Measurements from ENCODE around the gene ASIP. TPM values are rescaled to one million over a fixed set of nuclear protein-coding genes. Genes with fewer than 3 reads are reported as not detected.

The ASIP gene
- total and polyA plus RNA-seq, 2 of the 13 experiments (the other 11 are each of a cell fraction or from before 2014, with no cell fraction given), result not detected

GRCh38 chr20:34311118-34312023 is 70.1 kb downstream of the ASIP start:
- peak; percentile 100 for DNase-seq (ENCODE audit: low spot score)
- Histone ChIP-seq H3K4me1 (ENCODE audit: insufficient read depth, low read length) (peaks cover 76% of the 10 kb centered on the region), H3K79me2 (ENCODE audit: insufficient read depth, low read length) (no peaks in the 10 kb centered on the region), H2AFZ (ENCODE audit: low read length) (no peak overlapping the region), H4K20me1 (ENCODE audit: insufficient read depth, low read length) (no peaks in the 10 kb centered on the region), H3K4me2 (ENCODE audit: low read depth, low read length) (peak overlapping the region; percentile 93), H3K27me3 (ENCODE audit: control insufficient read depth in 1 of 2, insufficient read depth in 2 of 2, low read length in 2 of 2) (no peaks in the 10 kb centered on the region), H3K27ac (ENCODE audit: extremely low read length, insufficient read depth, low read length) (peak overlapping the region; percentile 56), H3K4me3 (replicated peaks in 1 of 3; ENCODE audit: insufficient read depth in 1 of 3, low read depth in 2 of 3, low read length in 3 of 3) (peak overlapping the region; percentile 53 to 77 (median 54)), H3K36me3 (replicated peaks in 1 of 2; ENCODE audit: control insufficient read depth in 1 of 2, insufficient read depth in 2 of 2, low read length in 2 of 2) (no peaks in the 10 kb centered on the region), H3K9me3 (ENCODE audit: low read length) (no peaks in the 10 kb centered on the region), H3K9ac (ENCODE audit: insufficient read depth, low read depth, low read length) (peak overlapping the region; percentile 46)
- in situ Hi-C loops (cut with HindIII; ENCODE audit: extremely low pct_ligation_motif_present, low pct_unique_long_range_greater_than_20kb) (loop anchor here (5.0 kb wide), 3 partner anchors 51 to 206 kb away; partner anchors contain the start of genes DYNLRB1 and ITCH), intact Hi-C loops (cut with micrococcal nuclease; ENCODE audit: unreplicated experiment) (loop anchor here (1.0 to 5.0 kb wide), 10 partner anchors 8 to 366 kb away; partner anchors contain the start of genes AHCY, ITCH and PIGU)
- ChIA-PET POLR2A (interaction anchor here (0.6 to 5.2 kb wide), 29 partner anchors 8 to 393 kb away, joined by 3 to 144 read pairs (median 6); partner anchors contain the start of genes AHCY, DYNLRB1, EIF2S2 and ITCH), CTCF (ENCODE audit: low intra/inter-chr PET ratio, low total read pairs) (interaction anchor here (0.8 to 4.3 kb wide), 7 partner anchors 12 to 211 kb away, joined by 3 to 32 read pairs (median 13); partner anchors contain the start of gene ITCH)
- BruUV-seq (replicated peaks), result TSS peak; percentile 83
- 2% methylated on average over 43 of the region's 45 CpGs for WGBS (ENCODE audit: low lambda C conversion rate)
- ATAC-seq, result peak; percentile 87
- peak; percentile 95 for FAIRE-seq
- TF ChIP-seq ZNF878 (CRISPR knock-in tag; IDR thresholded peaks at IDR 0.05) (peak; percentile 91), ZSCAN30 (CRISPR knock-in tag; IDR thresholded peaks at IDR 0.05) (0 out of 2 replicates have a peak, but pooled peaks have one; percentile 13), GATAD2A (CRISPR knock-in tag; IDR thresholded peaks at IDR 0.05) (peak; percentile 91), ZNF367 (CRISPR knock-in tag; IDR thresholded peaks at IDR 0.05; ENCODE audit: borderline replicate concordance) (no peak; the same call in 1 of the 2 replicates), ZNF816 (CRISPR knock-in tag; IDR thresholded peaks at IDR 0.05; ENCODE audit: borderline replicate concordance) (no peak; the same call in none of the 2 replicates), MAF1 (CRISPR knock-in tag; IDR thresholded peaks at IDR 0.05; ENCODE audit: borderline replicate concordance) (no peak), ZNF781 (CRISPR knock-in tag; IDR thresholded peaks at IDR 0.05; ENCODE audit: borderline replicate concordance, not compliant biosample characterization) (no peak), MED13 (CRISPR knock-in tag; IDR thresholded peaks at IDR 0.05) (peak; percentile 83; the same call in 1 of the 2 replicates), TEAD3 (CRISPR knock-in tag; optimal IDR thresholded peaks at IDR 0.05; ENCODE audit: borderline replicate concordance) (peak; percentile 62), CHD4 (IDR thresholded peaks at IDR 0.05; ENCODE audit: borderline replicate concordance, low read length) (peak; percentile 92; the same call in 1 of the 2 replicates), HMG20B (CRISPR knock-in tag; conservative IDR thresholded peaks at IDR 0.05) (peak; percentile 94; the same call in 1 of the 2 replicates), GFI1 (CRISPR knock-in tag; IDR thresholded peaks at IDR 0.05; ENCODE audit: borderline replicate concordance) (peak; percentile 74), TAF1 (CRISPR knock-in tag; IDR thresholded peaks at IDR 0.05) (no peak)
- TF ChIP-seq, protein P1, sequence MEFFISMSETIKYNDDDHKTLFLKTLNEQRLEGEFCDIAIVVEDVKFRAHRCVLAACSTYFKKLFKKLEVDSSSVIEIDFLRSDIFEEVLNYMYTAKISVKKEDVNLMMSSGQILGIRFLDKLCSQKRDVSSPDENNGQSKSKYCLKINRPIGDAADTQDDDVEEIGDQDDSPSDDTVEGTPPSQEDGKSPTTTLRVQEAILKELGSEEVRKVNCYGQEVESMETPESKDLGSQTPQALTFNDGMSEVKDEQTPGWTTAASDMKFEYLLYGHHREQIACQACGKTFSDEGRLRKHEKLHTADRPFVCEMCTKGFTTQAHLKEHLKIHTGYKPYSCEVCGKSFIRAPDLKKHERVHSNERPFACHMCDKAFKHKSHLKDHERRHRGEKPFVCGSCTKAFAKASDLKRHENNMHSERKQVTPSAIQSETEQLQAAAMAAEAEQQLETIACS (CRISPR knock-in tag; IDR thresholded peaks at IDR 0.05), result no peak
- TF ChIP-seq, protein P2, sequence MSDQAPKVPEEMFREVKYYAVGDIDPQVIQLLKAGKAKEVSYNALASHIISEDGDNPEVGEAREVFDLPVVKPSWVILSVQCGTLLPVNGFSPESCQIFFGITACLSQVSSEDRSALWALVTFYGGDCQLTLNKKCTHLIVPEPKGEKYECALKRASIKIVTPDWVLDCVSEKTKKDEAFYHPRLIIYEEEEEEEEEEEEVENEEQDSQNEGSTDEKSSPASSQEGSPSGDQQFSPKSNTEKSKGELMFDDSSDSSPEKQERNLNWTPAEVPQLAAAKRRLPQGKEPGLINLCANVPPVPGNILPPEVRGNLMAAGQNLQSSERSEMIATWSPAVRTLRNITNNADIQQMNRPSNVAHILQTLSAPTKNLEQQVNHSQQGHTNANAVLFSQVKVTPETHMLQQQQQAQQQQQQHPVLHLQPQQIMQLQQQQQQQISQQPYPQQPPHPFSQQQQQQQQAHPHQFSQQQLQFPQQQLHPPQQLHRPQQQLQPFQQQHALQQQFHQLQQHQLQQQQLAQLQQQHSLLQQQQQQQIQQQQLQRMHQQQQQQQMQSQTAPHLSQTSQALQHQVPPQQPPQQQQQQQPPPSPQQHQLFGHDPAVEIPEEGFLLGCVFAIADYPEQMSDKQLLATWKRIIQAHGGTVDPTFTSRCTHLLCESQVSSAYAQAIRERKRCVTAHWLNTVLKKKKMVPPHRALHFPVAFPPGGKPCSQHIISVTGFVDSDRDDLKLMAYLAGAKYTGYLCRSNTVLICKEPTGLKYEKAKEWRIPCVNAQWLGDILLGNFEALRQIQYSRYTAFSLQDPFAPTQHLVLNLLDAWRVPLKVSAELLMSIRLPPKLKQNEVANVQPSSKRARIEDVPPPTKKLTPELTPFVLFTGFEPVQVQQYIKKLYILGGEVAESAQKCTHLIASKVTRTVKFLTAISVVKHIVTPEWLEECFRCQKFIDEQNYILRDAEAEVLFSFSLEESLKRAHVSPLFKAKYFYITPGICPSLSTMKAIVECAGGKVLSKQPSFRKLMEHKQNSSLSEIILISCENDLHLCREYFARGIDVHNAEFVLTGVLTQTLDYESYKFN (CRISPR knock-in tag; conservative IDR thresholded peaks at IDR 0.05), result peak; percentile 99
- TF ChIP-seq, protein P3, sequence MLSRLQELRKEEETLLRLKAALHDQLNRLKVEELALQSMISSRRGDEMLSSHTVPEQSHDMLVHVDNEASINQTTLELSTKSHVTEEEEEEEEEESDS (CRISPR knock-in tag; IDR thresholded peaks at IDR 0.05; ENCODE audit: borderline replicate concordance), result peak; percentile 94; the same call in 1 of the 2 replicates

Measured in HepG2 (cell line).